ENCODE data around the gene UFC1.
A peak's percentile ranks its signal among the peaks of the same experiment; 100 is the strongest.
"Not testable (repeated sequence)": the region's sequence is repeated elsewhere in the genome, so short reads cannot be mapped to it uniquely, and the experiment has no call there.

Gene UFC1

GRCh38 chr1:161153682-161154337, at the start of gene UFC1:
UFC1 (plus strand) TSS chr1:161153978; CDS start chr1:161153998, 20 bp downstream.
- Mint-ChIP-seq H3K27me3 (no peaks in the 10 kb centered on the region), H3K9me3 (no peaks in the 10 kb centered on the region), H3K4me1 (peaks cover 29% of the 10 kb centered on the region), H3K36me3 (ENCODE audit: insufficient read depth) (peaks cover 30% of the 10 kb centered on the region), H3K4me3 (peak within 1 kb of the TSS; percentile 92), H3K27ac (ENCODE audit: low read depth) (peak within 1 kb of the TSS; percentile 99)
- DNase-seq (ENCODE audit: low spot score in 2 of 2) (peak; percentile 70 to 82), ATAC-seq (replicated peaks; ENCODE audit: extremely low read depth, poor library complexity, severe bottlenecking) (peak; percentile 92)

DNA sequence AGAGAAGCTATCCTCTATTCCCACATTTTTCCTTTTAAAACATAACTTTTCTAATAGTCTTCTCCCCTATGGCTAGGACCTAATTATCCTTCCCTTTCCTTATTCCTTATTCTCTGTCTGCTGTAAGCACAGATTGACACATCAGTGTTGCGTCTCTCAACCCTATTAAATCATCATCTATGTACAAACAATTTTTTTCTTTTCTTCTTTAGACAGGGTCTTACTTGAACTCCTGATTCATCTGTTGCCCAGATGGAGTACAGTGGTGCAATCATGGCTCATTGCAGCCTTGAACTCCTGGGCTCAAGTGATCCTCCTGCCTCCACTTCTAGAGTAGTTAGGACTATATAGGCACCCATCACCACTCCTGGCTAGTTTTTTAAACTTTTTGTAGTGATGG, 47.3 kb upstream of the UFC1 start:
- H3K4me3 Mint-ChIP-seq = no peak overlapping the region
- H3K9me3 Mint-ChIP-seq = no peaks in the 10 kb centered on the region
- H3K4me1 Mint-ChIP-seq = peaks cover 13% of the 10 kb centered on the region
- ATAC-seq (replicated peaks; ENCODE audit: extremely low read depth, poor library complexity, severe bottlenecking) (no peak), DNase-seq (ENCODE audit: low spot score in 2 of 2) (no peak)
- peak overlapping the region; percentile 11 for H3K27ac Mint-ChIP-seq (ENCODE audit: low read depth)
- H3K27me3 Mint-ChIP-seq = no peaks in the 10 kb centered on the region
- H3K36me3 Mint-ChIP-seq (ENCODE audit: insufficient read depth) = peaks cover 9% of the 10 kb centered on the region

GRCh38 chr1:161111117-161111516, 42.7 kb upstream of the UFC1 start:
- Mint-ChIP-seq H3K4me3 (no peak overlapping the region), H3K27ac (ENCODE audit: low read depth) (peak overlapping the region; percentile 3), H3K36me3 (ENCODE audit: insufficient read depth) (peaks cover 7% of the 10 kb centered on the region), H3K4me1 (peaks cover 35% of the 10 kb centered on the region), H3K9me3 (no peaks in the 10 kb centered on the region), H3K27me3 (no peaks in the 10 kb centered on the region)
- no peak for ATAC-seq (replicated peaks; ENCODE audit: extremely low read depth, poor library complexity, severe bottlenecking)
- no peak for DNase-seq (ENCODE audit: low spot score in 2 of 2)

DNA sequence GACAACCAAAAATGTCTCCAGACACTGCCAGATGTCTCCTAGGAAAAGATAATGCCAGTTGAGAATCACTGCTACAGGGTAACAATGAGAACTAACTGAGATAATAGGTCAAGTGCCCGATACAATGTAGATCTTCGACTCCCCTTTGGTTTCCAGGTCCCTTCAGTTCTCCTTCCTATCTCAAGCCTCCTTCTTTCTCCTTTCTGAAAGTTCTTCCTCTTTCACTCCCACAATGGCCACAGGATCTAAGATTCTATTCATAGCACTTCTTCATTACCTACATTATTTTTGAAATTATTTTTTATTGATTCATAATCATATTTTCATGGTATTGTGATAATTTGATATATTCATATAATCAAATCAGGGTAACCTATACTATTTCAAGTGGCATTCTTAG, 42.3 kb upstream of the UFC1 start:
- ATAC-seq (replicated peaks; ENCODE audit: extremely low read depth, poor library complexity, severe bottlenecking) (no peak), DNase-seq (ENCODE audit: low spot score in 2 of 2) (no peak)
- Mint-ChIP-seq H3K36me3 (ENCODE audit: insufficient read depth) (peaks cover 6% of the 10 kb centered on the region), H3K27me3 (no peaks in the 10 kb centered on the region), H3K9me3 (no peaks in the 10 kb centered on the region), H3K4me1 (peaks cover 35% of the 10 kb centered on the region), H3K4me3 (no peak overlapping the region), H3K27ac (ENCODE audit: low read depth) (peak overlapping the region; percentile 3)

DNA sequence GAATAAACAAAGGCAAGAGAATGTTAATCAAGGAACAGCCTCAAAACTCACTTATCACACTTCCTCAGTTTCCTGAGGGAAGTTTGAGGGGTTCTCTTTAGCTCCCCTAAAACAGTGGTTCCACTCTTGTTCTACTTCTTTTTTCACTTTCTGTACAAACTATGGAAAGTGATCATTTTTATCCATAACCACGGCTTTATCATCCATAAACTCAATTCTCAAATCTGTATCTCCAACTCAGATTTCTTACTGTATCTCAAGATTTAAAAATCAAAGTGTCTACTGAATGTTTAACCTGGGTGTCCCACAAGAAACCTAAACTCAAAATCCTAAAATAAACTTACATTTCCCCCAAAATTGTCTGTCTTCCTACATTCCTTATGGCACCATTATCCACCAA, 39.9 kb upstream of the UFC1 start:
- Mint-ChIP-seq H3K4me1 (peaks cover 52% of the 10 kb centered on the region), H3K4me3 (no peak overlapping the region), H3K27me3 (no peaks in the 10 kb centered on the region), H3K36me3 (ENCODE audit: insufficient read depth) (peaks cover 17% of the 10 kb centered on the region), H3K27ac (ENCODE audit: low read depth) (peak overlapping the region; percentile 7), H3K9me3 (no peaks in the 10 kb centered on the region)
- DNase-seq (ENCODE audit: low spot score in 2 of 2) (no peak), ATAC-seq (replicated peaks; ENCODE audit: extremely low read depth, poor library complexity, severe bottlenecking) (no peak)

GRCh38 chr1:161114556-161114955, 39.2 kb upstream of the UFC1 start:
- H3K27ac Mint-ChIP-seq (ENCODE audit: low read depth) = peak overlapping the region; percentile 7
- ATAC-seq (replicated peaks; ENCODE audit: extremely low read depth, poor library complexity, severe bottlenecking) = no peak
- H3K4me1 Mint-ChIP-seq = peaks cover 58% of the 10 kb centered on the region
- H3K4me3 Mint-ChIP-seq = no peak overlapping the region
- DNase-seq (ENCODE audit: low spot score in 2 of 2) = no peak
- no peaks in the 10 kb centered on the region for H3K9me3 Mint-ChIP-seq
- H3K36me3 Mint-ChIP-seq (ENCODE audit: insufficient read depth) = peaks cover 18% of the 10 kb centered on the region
- no peaks in the 10 kb centered on the region for H3K27me3 Mint-ChIP-seq

GRCh38 chr1:161115132-161115711, 38.6 kb upstream of the UFC1 start:
- Mint-ChIP-seq H3K4me1 (peaks cover 65% of the 10 kb centered on the region), H3K27ac (ENCODE audit: low read depth) (no peak overlapping the region), H3K9me3 (no peaks in the 10 kb centered on the region), H3K4me3 (peak overlapping the region; percentile 97), H3K36me3 (ENCODE audit: insufficient read depth) (peaks cover 21% of the 10 kb centered on the region), H3K27me3 (no peaks in the 10 kb centered on the region)
- no peak for DNase-seq (ENCODE audit: low spot score in 2 of 2)
- ATAC-seq (replicated peaks; ENCODE audit: extremely low read depth, poor library complexity, severe bottlenecking) = no peak

- Mint-ChIP-seq H3K36me3 (ENCODE audit: insufficient read depth) (peaks cover 22% of the 10 kb centered on the region), H3K4me3 (peak overlapping the region; percentile 97), H3K4me1 (peaks cover 67% of the 10 kb centered on the region)
- DNase-seq (ENCODE audit: low spot score in 2 of 2); H3K27ac Mint-ChIP-seq (ENCODE audit: low read depth); ATAC-seq (replicated peaks; ENCODE audit: extremely low read depth, poor library complexity, severe bottlenecking); H3K9me3 Mint-ChIP-seq; H3K27me3 Mint-ChIP-seq: not testable (repeated sequence)
Observed at GRCh38 chr1:161115961-161116360, 37.8 kb upstream of the UFC1 start.

DNA sequence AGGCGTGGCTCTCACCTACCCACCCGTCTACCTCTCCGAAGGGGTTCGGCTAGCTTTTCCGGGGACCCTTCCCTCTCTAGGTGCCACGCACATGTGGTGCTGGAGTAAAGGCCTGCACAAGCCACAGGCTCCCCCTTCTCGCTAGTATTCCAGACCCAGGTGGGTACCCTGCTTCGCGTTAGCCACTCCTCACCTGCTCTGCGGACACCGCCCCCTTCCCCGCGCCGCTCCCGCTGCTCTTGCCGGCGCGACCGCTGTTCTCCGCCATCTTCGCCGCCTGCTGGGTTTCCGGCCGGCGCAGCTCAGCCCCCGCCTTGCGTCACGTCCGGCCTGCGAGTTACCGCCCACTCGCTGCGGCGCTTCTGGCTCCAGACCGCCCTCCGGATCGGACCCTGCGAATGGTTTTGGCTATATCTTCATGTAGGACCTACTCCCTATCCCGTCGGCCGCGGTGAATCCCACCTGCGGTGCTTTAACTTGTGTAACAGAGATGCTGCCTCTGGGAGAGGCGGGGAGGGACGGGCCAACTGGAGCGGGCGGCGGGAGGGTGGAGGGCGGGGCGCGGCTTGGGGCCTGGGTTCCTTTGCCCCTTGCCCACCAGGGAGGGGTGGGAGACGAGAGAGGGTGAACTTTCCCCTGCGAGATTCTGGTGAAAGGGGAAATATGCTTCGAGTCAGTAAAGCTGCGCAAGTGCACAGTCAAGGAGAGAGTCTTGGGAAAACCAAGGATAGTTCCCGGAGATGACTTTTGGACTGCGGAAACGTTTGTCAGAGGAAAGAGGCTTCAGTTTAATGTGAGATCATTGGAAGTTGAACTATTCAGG, 35.8 kb upstream of the UFC1 start, which contains the start of the genes NIT1 and PFDN2:
Gene NIT1, plus strand, starts transcription at position 347 of the 823 bp plus-strand sequence. Its CDS starts 72 bp downstream, at position 419.
Gene PFDN2, minus strand, starts transcription at position 279 of the 823 bp plus-strand sequence. Its CDS starts 11 bp downstream, at position 268.
- Mint-ChIP-seq H3K4me3 (peak within 1 kb of the TSS; percentile 97), H3K27ac (ENCODE audit: low read depth) (peak within 1 kb of the TSS; percentile 96), H3K4me1 (peaks cover 60% of the 10 kb centered on the region), H3K36me3 (ENCODE audit: insufficient read depth) (peaks cover 39% of the 10 kb centered on the region), H3K27me3 (no peaks in the 10 kb centered on the region), H3K9me3 (no peaks in the 10 kb centered on the region)
- peak; percentile 71 to 74 for DNase-seq (ENCODE audit: low spot score in 2 of 2)
- ATAC-seq (replicated peaks; ENCODE audit: extremely low read depth, poor library complexity, severe bottlenecking) = peak; percentile 81

DNA sequence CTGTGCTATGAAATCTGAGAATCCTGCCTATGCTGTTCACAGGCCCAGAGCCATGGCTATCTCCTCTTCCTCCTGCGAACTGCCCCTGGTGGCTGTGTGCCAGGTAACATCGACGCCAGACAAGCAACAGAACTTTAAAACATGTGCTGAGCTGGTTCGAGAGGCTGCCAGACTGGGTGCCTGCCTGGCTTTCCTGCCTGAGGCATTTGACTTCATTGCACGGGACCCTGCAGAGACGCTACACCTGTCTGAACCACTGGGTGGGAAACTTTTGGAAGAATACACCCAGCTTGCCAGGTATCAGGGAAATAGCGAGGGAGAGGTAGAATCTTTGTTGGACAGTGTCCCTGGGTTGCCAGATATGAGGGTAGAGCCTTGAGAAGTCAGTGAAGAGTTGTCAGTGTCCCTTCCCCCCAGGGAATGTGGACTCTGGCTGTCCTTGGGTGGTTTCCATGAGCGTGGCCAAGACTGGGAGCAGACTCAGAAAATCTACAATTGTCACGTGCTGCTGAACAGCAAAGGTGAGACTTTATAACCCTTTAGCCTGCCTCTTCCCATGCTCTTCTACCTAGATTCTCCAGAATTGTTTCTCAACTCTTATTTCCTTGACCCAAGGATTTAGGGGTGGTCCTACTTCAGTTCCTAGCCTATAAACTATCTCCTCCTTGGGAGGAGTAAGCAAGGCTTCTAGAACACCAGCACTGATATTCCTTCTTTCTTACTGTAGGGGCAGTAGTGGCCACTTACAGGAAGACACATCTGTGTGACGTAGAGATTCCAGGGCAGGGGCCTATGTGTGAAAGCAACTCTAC, 34.5 kb upstream of the UFC1 start:
- peaks cover 52% of the 10 kb centered on the region for H3K36me3 Mint-ChIP-seq (ENCODE audit: insufficient read depth)
- peak overlapping the region; percentile 97 for H3K4me3 Mint-ChIP-seq
- no peaks in the 10 kb centered on the region for H3K9me3 Mint-ChIP-seq
- H3K4me1 Mint-ChIP-seq = peaks cover 47% of the 10 kb centered on the region
- peak in 1 of 2 donors; percentile 55 for DNase-seq (ENCODE audit: low spot score in 2 of 2)
- no peaks in the 10 kb centered on the region for H3K27me3 Mint-ChIP-seq
- ATAC-seq (replicated peaks; ENCODE audit: extremely low read depth, poor library complexity, severe bottlenecking) = peak; percentile 53
- H3K27ac Mint-ChIP-seq (ENCODE audit: low read depth) = peak overlapping the region; percentile 96

GRCh38 chr1:161121042-161121650, 32.6 kb upstream of the UFC1 start:
- H3K27me3 Mint-ChIP-seq = no peaks in the 10 kb centered on the region
- ATAC-seq (replicated peaks; ENCODE audit: extremely low read depth, poor library complexity, severe bottlenecking) (no peak), DNase-seq (ENCODE audit: low spot score in 2 of 2) (no peak)
- peaks cover 42% of the 10 kb centered on the region for H3K4me1 Mint-ChIP-seq
- peaks cover 53% of the 10 kb centered on the region for H3K36me3 Mint-ChIP-seq (ENCODE audit: insufficient read depth)
- no peak overlapping the region for H3K4me3 Mint-ChIP-seq
- H3K9me3 Mint-ChIP-seq = no peaks in the 10 kb centered on the region
- H3K27ac Mint-ChIP-seq (ENCODE audit: low read depth) = peak overlapping the region; percentile 52

DNA sequence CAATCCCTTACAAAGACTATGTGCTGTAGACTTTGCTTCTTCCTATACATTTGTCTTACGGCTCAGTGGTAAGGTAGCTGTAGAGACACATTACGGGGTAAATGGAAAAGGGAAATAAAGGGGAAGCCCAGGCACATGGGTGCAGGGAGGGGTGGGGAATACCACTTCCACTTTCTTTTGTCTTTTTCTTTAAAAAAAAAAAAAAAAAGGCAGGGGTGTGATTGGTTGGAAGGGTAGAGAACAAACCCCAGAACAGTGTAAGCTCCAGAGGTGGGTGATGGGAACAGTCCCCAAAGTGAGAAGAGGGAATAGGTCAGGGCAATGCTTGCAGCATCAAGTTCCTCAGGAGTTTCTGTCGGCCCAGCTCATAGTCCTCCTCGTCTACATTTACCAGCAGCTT, 31.9 kb upstream of the UFC1 start:
- ATAC-seq (replicated peaks; ENCODE audit: extremely low read depth, poor library complexity, severe bottlenecking) (no peak), DNase-seq (ENCODE audit: low spot score in 2 of 2) (no peak)
- Mint-ChIP-seq H3K27me3 (no peaks in the 10 kb centered on the region), H3K4me1 (peaks cover 43% of the 10 kb centered on the region), H3K9me3 (no peaks in the 10 kb centered on the region), H3K36me3 (ENCODE audit: insufficient read depth) (peaks cover 58% of the 10 kb centered on the region), H3K4me3 (no peak overlapping the region), H3K27ac (ENCODE audit: low read depth) (peak overlapping the region; percentile 52)

Measured in central memory CD8-positive, alpha-beta T cell (primary cell).